Measurements from ENCODE around the gene MAP3K9. TPM values are rescaled to one million over a fixed set of nuclear protein-coding genes. Genes with fewer than 3 reads are reported as not detected.

The MAP3K9 gene
- total RNA-seq, 1 donor from 2014 or later: 10.1 TPM

DNA sequence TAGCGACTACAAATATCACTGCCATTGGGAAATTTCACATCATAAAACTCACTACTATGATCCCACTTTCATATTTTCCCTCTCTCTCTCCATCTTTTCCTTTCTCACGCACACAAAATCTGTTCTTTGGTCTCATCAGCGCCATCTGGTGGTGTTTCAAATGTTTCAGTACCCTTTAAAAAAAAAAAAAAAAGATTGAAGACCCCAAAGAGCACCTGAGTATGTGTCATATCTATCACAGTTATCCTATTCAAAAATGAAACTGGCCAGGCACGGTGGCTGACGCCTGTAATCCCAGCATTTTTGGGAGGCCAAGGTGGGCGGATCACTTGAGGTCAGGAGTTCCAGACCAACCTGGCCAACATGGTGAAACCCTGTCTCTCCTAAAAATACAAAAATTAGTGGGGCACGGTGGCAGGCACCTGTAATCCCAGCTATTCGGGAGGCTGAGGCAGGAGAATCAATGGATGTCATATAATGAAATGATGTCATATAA is 95.2 kb downstream of the MAP3K9 start:
- TF ChIP-seq, protein P1, sequence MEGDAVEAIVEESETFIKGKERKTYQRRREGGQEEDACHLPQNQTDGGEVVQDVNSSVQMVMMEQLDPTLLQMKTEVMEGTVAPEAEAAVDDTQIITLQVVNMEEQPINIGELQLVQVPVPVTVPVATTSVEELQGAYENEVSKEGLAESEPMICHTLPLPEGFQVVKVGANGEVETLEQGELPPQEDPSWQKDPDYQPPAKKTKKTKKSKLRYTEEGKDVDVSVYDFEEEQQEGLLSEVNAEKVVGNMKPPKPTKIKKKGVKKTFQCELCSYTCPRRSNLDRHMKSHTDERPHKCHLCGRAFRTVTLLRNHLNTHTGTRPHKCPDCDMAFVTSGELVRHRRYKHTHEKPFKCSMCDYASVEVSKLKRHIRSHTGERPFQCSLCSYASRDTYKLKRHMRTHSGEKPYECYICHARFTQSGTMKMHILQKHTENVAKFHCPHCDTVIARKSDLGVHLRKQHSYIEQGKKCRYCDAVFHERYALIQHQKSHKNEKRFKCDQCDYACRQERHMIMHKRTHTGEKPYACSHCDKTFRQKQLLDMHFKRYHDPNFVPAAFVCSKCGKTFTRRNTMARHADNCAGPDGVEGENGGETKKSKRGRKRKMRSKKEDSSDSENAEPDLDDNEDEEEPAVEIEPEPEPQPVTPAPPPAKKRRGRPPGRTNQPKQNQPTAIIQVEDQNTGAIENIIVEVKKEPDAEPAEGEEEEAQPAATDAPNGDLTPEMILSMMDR (IDR thresholded peaks at IDR 0.05): peak; percentile 87
- ChIA-PET CTCF (interaction anchor here (0.7 to 9.9 kb wide), 18 partner anchors 11 to 172 kb away, joined by 3 to 124 read pairs (median 6); partner anchors contain the start of gene TTC9), POLR2A (interaction anchor here (0.7 to 1.5 kb wide), 5 partner anchors 64 to 113 kb away, joined by 3 to 8 read pairs (median 6); partner anchors contain the start of gene TTC9)
- peaks cover 31% of the 10 kb centered on the region for H3K4me1 Mint-ChIP-seq
- peak overlapping the region; percentile 2 for H3K27ac Mint-ChIP-seq
- DNase-seq (peak; percentile 22), ATAC-seq (ENCODE audit: low read depth) (peak; percentile 47)
- intact Hi-C loops (cut with micrococcal nuclease): loop anchor here (1.0 to 10.0 kb wide), 9 partner anchors 45 to 895 kb away; partner anchors contain the start of genes MED6 and SYNJ2BP
- H3K27me3 Mint-ChIP-seq: no peaks in the 10 kb centered on the region
- peak overlapping the region; percentile 5 for H3K4me3 Mint-ChIP-seq
- H3K36me3 Mint-ChIP-seq (ENCODE audit: low read depth): no peaks in the 10 kb centered on the region
- H3K9me3 Mint-ChIP-seq: no peaks in the 10 kb centered on the region

DNA sequence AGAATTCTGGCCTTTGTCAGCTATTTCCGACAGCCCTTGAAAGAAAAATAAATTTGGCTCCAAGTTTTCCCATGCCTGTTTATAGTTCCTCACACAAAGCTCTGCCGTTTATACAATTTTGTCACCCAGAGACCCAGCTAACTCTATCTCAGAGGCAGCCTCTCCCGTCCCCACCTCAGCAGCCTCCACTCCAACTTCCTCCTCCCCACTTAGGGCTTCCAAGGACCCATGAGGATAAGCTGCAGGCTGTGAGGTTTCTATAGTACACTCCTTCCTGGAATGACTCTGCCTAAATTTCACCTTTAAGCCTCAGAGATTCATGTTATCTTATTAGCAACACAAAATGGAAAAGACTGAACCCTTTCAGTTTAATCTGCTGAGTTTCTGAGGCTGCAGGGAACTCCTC is 95.8 kb downstream of the MAP3K9 start:
- TF ChIP-seq, protein P1 (IDR thresholded peaks at IDR 0.05): no peak
- Mint-ChIP-seq H3K4me1 (peaks cover 31% of the 10 kb centered on the region), H3K27ac (peak overlapping the region; percentile 2), H3K9me3 (no peaks in the 10 kb centered on the region), H3K36me3 (ENCODE audit: low read depth) (no peaks in the 10 kb centered on the region), H3K4me3 (no peak overlapping the region), H3K27me3 (no peaks in the 10 kb centered on the region)
- intact Hi-C loops (cut with micrococcal nuclease): loop anchor here (10.0 kb wide), 1 partner anchor 299 kb away; the partner anchor contains the start of gene SYNJ2BP
- DNase-seq (no peak), ATAC-seq (ENCODE audit: low read depth) (no peak)
- CTCF ChIA-PET: interaction anchor here (0.7 to 9.9 kb wide), 23 partner anchors 8 to 388 kb away, joined by 3 to 124 read pairs (median 5); partner anchors contain the start of gene TTC9
- POLR2A ChIA-PET: interaction anchor here (0.6 to 1.5 kb wide), 6 partner anchors 63 to 112 kb away, joined by 3 to 8 read pairs (median 6); partner anchors contain the start of gene TTC9

DNA sequence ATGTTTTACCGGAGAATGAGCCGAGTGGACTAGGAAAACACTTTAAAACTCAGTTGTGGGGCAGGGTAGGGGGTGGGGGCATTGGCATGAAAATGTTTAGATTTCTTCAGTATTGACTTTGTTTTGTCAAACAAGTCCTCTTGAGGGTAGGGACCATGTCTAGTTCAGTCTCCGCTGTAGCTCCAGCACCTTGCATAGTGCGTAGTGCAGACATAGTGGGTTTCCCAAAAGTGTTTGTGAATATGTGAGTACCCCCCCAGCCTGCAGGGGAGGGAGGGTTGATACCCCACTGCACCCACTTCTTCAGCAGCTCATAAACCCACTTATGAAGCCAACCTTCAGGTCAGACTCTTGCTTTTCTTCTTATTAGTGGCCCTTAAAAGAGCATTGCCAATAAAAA is 96.2 kb downstream of the MAP3K9 start:
- peaks cover 31% of the 10 kb centered on the region for H3K4me1 Mint-ChIP-seq
- ChIA-PET CTCF (interaction anchor here (0.7 to 9.9 kb wide), 23 partner anchors 7 to 388 kb away, joined by 3 to 124 read pairs (median 5); partner anchors contain the start of gene TTC9), POLR2A (interaction anchor here (0.6 to 1.5 kb wide), 6 partner anchors 63 to 112 kb away, joined by 3 to 8 read pairs (median 6); partner anchors contain the start of gene TTC9)
- no peaks in the 10 kb centered on the region for H3K27me3 Mint-ChIP-seq
- TF ChIP-seq, protein P1 (IDR thresholded peaks at IDR 0.05): no peak
- no peaks in the 10 kb centered on the region for H3K36me3 Mint-ChIP-seq (ENCODE audit: low read depth)
- H3K9me3 Mint-ChIP-seq: no peaks in the 10 kb centered on the region
- peak overlapping the region; percentile 13 for H3K27ac Mint-ChIP-seq
- no peak overlapping the region for H3K4me3 Mint-ChIP-seq
- ATAC-seq (ENCODE audit: low read depth) (no peak), DNase-seq (no peak)
- intact Hi-C loops (cut with micrococcal nuclease): loop anchor here (10.0 kb wide), 1 partner anchor 298 kb away; the partner anchor contains the start of gene SYNJ2BP

DNA sequence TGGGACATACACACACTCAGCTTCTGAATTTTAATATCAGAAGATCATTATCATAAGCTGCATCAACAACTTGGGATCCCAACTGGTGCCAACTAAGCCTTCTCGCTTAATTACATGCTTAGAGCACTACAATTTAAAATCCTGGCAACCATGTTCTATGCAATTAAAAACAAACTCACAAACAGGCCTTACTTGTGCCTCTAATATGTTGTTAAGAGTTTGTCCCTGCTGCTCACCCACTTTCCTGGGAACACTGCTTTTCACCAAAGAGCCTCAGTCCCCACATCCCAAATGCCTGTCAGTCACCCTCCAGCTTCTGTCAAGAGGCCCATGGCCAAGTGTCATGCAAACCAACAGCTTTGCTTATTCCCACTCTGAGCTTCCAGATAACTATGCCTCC is 97.9 kb downstream of the MAP3K9 start:
- Mint-ChIP-seq H3K27me3 (no peaks in the 10 kb centered on the region), H3K4me3 (no peak overlapping the region), H3K36me3 (ENCODE audit: low read depth) (no peaks in the 10 kb centered on the region), H3K4me1 (peaks cover 31% of the 10 kb centered on the region), H3K9me3 (no peaks in the 10 kb centered on the region), H3K27ac (peak overlapping the region; percentile 76)
- DNase-seq (no peak), ATAC-seq (ENCODE audit: low read depth) (no peak)
- TF ChIP-seq, protein P1 (IDR thresholded peaks at IDR 0.05): no peak
- POLR2A ChIA-PET: interaction anchor here (1.8 kb wide), 1 partner anchor 70 kb away, joined by 8 read pairs; the partner anchor contains the start of gene TTC9
- CTCF ChIA-PET: interaction anchor here (0.7 to 9.9 kb wide), 6 partner anchors 27 to 106 kb away, joined by 3 to 124 read pairs (median 4); no protein-coding TSS in a partner anchor
- intact Hi-C loops (cut with micrococcal nuclease): loop anchor here (10.0 kb wide), 1 partner anchor 297 kb away; the partner anchor contains the start of gene SYNJ2BP

Data from activated B cell treated with CpG ODN at 0.5 μM for 24 hours (primary cell).